Endothelial cell of umbilical vein (primary cell): ENCODE results near the gene LARP1. TPM values are rescaled to one million over a fixed set of nuclear protein-coding genes. Genes with fewer than 3 reads are reported as not detected.

Experiments
- BruUV-seq: library from RNA; stranded (reverse); fragments of 400-500 nt; replicated peaks from 2 replicates; lab custom pipeline; 2021; lab: Mats Ljungman, UMichigan
- CTCF ChIA-PET: fragments of 300-600, 350-600 bp; sonication (Branson Sonifier 250); formaldehyde crosslinking; loops from one replicate; lab custom pipeline; 2021; ENCODE audit warnings: antibody characterized with exemption, inconsistent platforms; lab: Charles Lee
- POLR2A ChIA-PET: fragments of 300-600, 350-600 bp; sonication (Branson Sonifier 250); formaldehyde crosslinking; loops from one replicate; lab custom pipeline; 2021; ENCODE audit warnings: antibody characterized with exemption, inconsistent platforms; lab: Charles Lee
- DNase-seq: peaks from one replicate; pipeline ENCODE4 v3.0.0-alpha.2; 2011; ENCODE audit warnings: low read depth, low spot score
- FAIRE-seq: peaks from 2 replicates; lab custom pipeline; 2011; peaks lifted over from hg19 to GRCh38; lab: Jason Lieb, UNC
- H2AFZ ChIP-seq: 2 replicates; pipeline ENCODE4 v1.6.0; 2012; ENCODE audit warnings: low read depth, low read length, control low read depth, inconsistent platforms
- H3K27ac ChIP-seq: 2 replicates; pipeline ENCODE4 v1.5.1; 2011; ENCODE audit warnings: low read depth, mild to moderate bottlenecking, control low read depth, low read length, moderate library complexity; ENCODE audit not compliant: insufficient read depth
- H3K27me3 ChIP-seq, 2 experiments: 2 replicates each; pipeline versions ENCODE4 v1.6.0 to v1.6.1; 2011; ENCODE audit warnings: low read length in 2 of 2, mixed read lengths in 1 of 2; ENCODE audit not compliant: control insufficient read depth in 2 of 2, insufficient read depth in 2 of 2
- H3K36me3 ChIP-seq, 2 experiments: 2 replicates in 1 of 2; 3 replicates in 1 of 2; pipeline ENCODE4 v1.5.1; 2011; ENCODE audit warnings: low read length in 2 of 2, mild to moderate bottlenecking in 1 of 2, moderate library complexity in 1 of 2; ENCODE audit not compliant: control insufficient read depth in 2 of 2, insufficient read depth in 2 of 2; ENCODE audit errors: extremely low read depth in 1 of 2
- H3K4me1 ChIP-seq: 3 replicates; pipeline ENCODE4 v1.5.1; 2011; ENCODE audit warnings: mild to moderate bottlenecking, low read length; ENCODE audit not compliant: control insufficient read depth, insufficient read depth; ENCODE audit errors: extremely low read depth
- H3K4me2 ChIP-seq: 2 replicates; pipeline ENCODE4 v1.6.1; 2011; ENCODE audit warnings: low read length, control low read depth, mixed read lengths; ENCODE audit not compliant: insufficient read depth
- H3K4me3 ChIP-seq, 3 experiments: fragments of 200-600 bp in 1 of 3; sonication (generic), shearing (Covaris generic) in 1 of 3; replicated peaks in 1 of 3; 2 replicates each; pipeline ENCODE4 v1.5.1; 2011 to 2016; ENCODE audit warnings: control low read depth in 3 of 3, low read length in 3 of 3, mild to moderate bottlenecking in 2 of 3, inconsistent platforms in 1 of 3, low read depth in 1 of 3, moderate library complexity in 1 of 3; ENCODE audit not compliant: insufficient read depth in 1 of 3
- H3K79me2 ChIP-seq: 2 replicates; pipeline ENCODE4 v1.6.0; 2012; ENCODE audit warnings: low read length, inconsistent platforms; ENCODE audit not compliant: control insufficient read depth, insufficient read depth
- H3K9ac ChIP-seq: replicated peaks from 2 replicates; pipeline ENCODE3; 2011; ENCODE audit warnings: low read length, control low read depth; ENCODE audit not compliant: insufficient read depth; ENCODE audit errors: extremely low read depth
- H3K9me1 ChIP-seq: replicated peaks from 3 replicates; pipeline ENCODE4 v1.6.0; 2011; ENCODE audit warnings: mild to moderate bottlenecking, low read length; ENCODE audit not compliant: control insufficient read depth, insufficient read depth; ENCODE audit errors: extremely low read depth
- H3K9me3 ChIP-seq: replicated peaks from 2 replicates; pipeline ENCODE4 v1.5.1; 2012; ENCODE audit warnings: low read length, inconsistent platforms; ENCODE audit not compliant: control insufficient read depth, insufficient read depth
- H4K20me1 ChIP-seq: replicated peaks from 2 replicates; pipeline ENCODE3; 2011; ENCODE audit warnings: mild to moderate bottlenecking, low read length; ENCODE audit not compliant: control insufficient read depth, insufficient read depth; ENCODE audit errors: extremely low read depth
- CTCF ChIP-seq, 2 donors: IDR thresholded peaks; 1 replicate in 1 of 2; 2 replicates in 1 of 2; pipeline ENCODE4 v1.5.1; 2011; ENCODE audit warnings: low read length in 2 of 2, mild to moderate bottlenecking in 2 of 2, moderate library complexity in 2 of 2, control low read depth in 1 of 2, inconsistent platforms in 1 of 2, low read depth in 1 of 2; ENCODE audit not compliant: insufficient read depth in 1 of 2; ENCODE audit errors: extremely low read depth in 1 of 2
- EZH2 ChIP-seq: IDR thresholded peaks from 2 replicates; pipeline ENCODE4 v1.6.1; 2012; ENCODE audit warnings: borderline replicate concordance, low read depth, mild to moderate bottlenecking, moderate library complexity, low read length, inconsistent platforms; ENCODE audit not compliant: severe bottlenecking
- GATA2 ChIP-seq: IDR thresholded peaks from 2 replicates; pipeline ENCODE4 v1.7.0; 2011; ENCODE audit warnings: low read depth, mild to moderate bottlenecking, moderate library complexity, mixed read lengths, low read length; ENCODE audit not compliant: insufficient read length, insufficient read depth
- JUN ChIP-seq: IDR thresholded peaks from 2 replicates; pipeline ENCODE4 v1.6.1; 2011; ENCODE audit warnings: borderline replicate concordance, low read depth; ENCODE audit not compliant: insufficient read length, insufficient read depth
- MYC ChIP-seq: IDR thresholded peaks from one replicate; pipeline ENCODE4 v1.6.1; 2011; ENCODE audit warnings: mild to moderate bottlenecking, low read depth, low read length
- POLR2AphosphoS5 ChIP-seq: IDR thresholded peaks from 2 replicates; pipeline ENCODE4 v1.6.1; 2012; ENCODE audit warnings: low read depth, mild to moderate bottlenecking, control low read depth, low read length, moderate library complexity; ENCODE audit not compliant: insufficient read depth
- dilution Hi-C: fragments of 300-500 bp; cut with MboI; formaldehyde crosslinking; loops from one replicate; pipeline ENCODE4 v1.15.0; 2019; ENCODE audit warnings: low sequenced_read_pairs; ENCODE audit not compliant: extremely low pct_ligation_motif_present
- intact Hi-C: fragments of 100-400 bp; cut with micrococcal nuclease; formaldehyde crosslinking; loops from one replicate; pipeline ENCODE4 v1.10.0; 2022
- polyA plus RNA-seq, 4 experiments: library from polyadenylated mRNA; depleted of rRNA in 3 of 4; stranded (reverse) in 3 of 4; unstranded in 1 of 4; fragments of >200 nt; gene quantifications; 2 replicates each; pipeline versions ENCODE4 v1.2.1 to v1.2.3, GENCODE V29; 2011 to 2012; ENCODE audit warnings: missing spikeins in 1 of 4
- total RNA-seq: library from RNA; stranded (reverse); gene quantifications from 2 replicates; pipeline ENCODE4 v1.2.3, GENCODE V29; 2021

Gene LARP1
- total and polyA plus RNA-seq, 2 donors (not counting 3 experiments of a cell fraction or from before 2014, with no cell fraction given), result 70.4 to 252 TPM

- Histone ChIP-seq H3K9me3 (no peaks in the 10 kb centered on the region), H3K27ac (no peak overlapping the region), H3K9ac (no peak overlapping the region), H3K9me1 (no peaks in the 10 kb centered on the region), H3K4me3 (no peak overlapping the region), H3K27me3 (no peaks in the 10 kb centered on the region), H4K20me1 (no peaks in the 10 kb centered on the region), H2AFZ (no peak overlapping the region), H3K4me1 (peaks cover 20% of the 10 kb centered on the region), H3K4me2 (no peak overlapping the region), H3K79me2 (peaks cover 55% of the 10 kb centered on the region), H3K36me3 (peaks cover 18 to 29% of the 10 kb centered on the region in 2 experiments)
- BruUV-seq, result no TSS peak
- DNase-seq (no peak), FAIRE-seq (no peak)
- POLR2A ChIA-PET, result no interaction called here
- dilution Hi-C loops, result no loop called here
- intact Hi-C loops, result loop anchor here (5.0 kb wide), 1 partner anchor 34 kb away; the partner anchor contains the start of gene LARP1
- no peak for TF ChIP-seq CTCF (IDR thresholded peaks at IDR 0.05; ENCODE audit: extremely low read depth in 1 of 2, insufficient read depth in 1 of 2, low read depth in 1 of 2, low read length in 2 of 2)
- CTCF ChIA-PET, result no interaction called here
Measured at GRCh38 chr5:154791535-154791934, 36.4 kb downstream of the LARP1 start.

- Histone ChIP-seq H2AFZ (no peak overlapping the region), H3K4me1 (peaks cover 13% of the 10 kb centered on the region), H3K79me2 (peaks cover 41% of the 10 kb centered on the region), H3K4me2 (no peak overlapping the region), H3K27me3 (no peaks in the 10 kb centered on the region), H3K9ac (no peak overlapping the region), H3K4me3 (no peak overlapping the region), H3K27ac (no peak overlapping the region), H3K36me3 (peaks cover 28 to 32% of the 10 kb centered on the region in 2 experiments), H3K9me1 (no peaks in the 10 kb centered on the region), H3K9me3 (no peaks in the 10 kb centered on the region), H4K20me1 (no peaks in the 10 kb centered on the region)
- ChIA-PET POLR2A (interaction anchor here (1.1 kb wide), 1 partner anchor 282 kb away, joined by 3 read pairs; no protein-coding TSS in a partner anchor), CTCF (interaction anchor here (1.0 to 2.0 kb wide), 3 partner anchors 10 to 144 kb away, joined by 4 to 12 read pairs (median 6); no protein-coding TSS in a partner anchor)
- TF ChIP-seq EZH2 (no peak), JUN (no peak), POLR2AphosphoS5 (no peak), CTCF (IDR thresholded peaks at IDR 0.05; ENCODE audit: extremely low read depth in 1 of 2, insufficient read depth in 1 of 2, low read depth in 1 of 2, low read length in 2 of 2) (no peak), GATA2 (no peak), MYC (no peak)
- dilution Hi-C loops, result no loop called here
- intact Hi-C loops, result loop anchor here (5.0 kb wide), 1 partner anchor 37 kb away; the partner anchor contains the start of gene LARP1
- FAIRE-seq, result no peak
- DNase-seq, result peak; percentile 45
- no TSS peak for BruUV-seq
Measured at GRCh38 chr5:154793599-154794524, 38.7 kb downstream of the LARP1 start.
